ENCODE data around the gene G0S2.

G0S2 gene

DNA sequence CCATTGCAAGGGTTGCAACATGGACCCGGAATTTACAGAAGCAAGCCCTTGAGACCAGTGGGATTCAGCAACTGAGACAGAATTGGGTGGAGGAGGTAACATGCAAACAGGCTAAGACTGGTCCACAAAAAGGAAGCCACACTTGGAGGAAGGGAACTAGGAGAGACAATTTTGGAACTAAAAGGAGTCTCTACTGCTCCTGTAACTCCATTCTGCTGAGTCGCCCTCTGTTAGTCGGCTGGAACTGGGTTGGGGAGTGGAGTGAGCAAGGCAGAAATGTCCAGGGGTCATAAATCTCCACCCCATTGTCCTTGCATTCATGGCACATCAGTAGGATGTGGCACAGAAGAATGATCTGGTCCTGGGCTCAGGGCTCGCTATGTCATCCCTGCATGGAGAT is 28.1 kb upstream of the G0S2 start:
- Histone ChIP-seq H3K36me3 (ENCODE audit: low read depth) (peaks cover 86% of the 10 kb centered on the region), H3K4me3 (ENCODE audit: severe bottlenecking) (no peak overlapping the region), H3K9me3 (ENCODE audit: severe bottlenecking) (no peaks in the 10 kb centered on the region), H3K4me1 (ENCODE audit: insufficient read depth, poor library complexity, severe bottlenecking) (peaks cover 38% of the 10 kb centered on the region), H3K27me3 (ENCODE audit: insufficient read depth, poor library complexity, severe bottlenecking) (no peaks in the 10 kb centered on the region), H3K27ac (ENCODE audit: poor library complexity, severe bottlenecking) (peak overlapping the region; percentile 94)
- TF ChIP-seq CTCF (IDR thresholded peaks at IDR 0.05; ENCODE audit: poor library complexity, severe bottlenecking) = no peak
- ATAC-seq (ENCODE audit: low read depth) (no peak), DNase-seq (ENCODE audit: low spot score) (no peak)

GRCh38 chr1:209648346-209648745 is 26.9 kb upstream of the G0S2 start:
- no peak for TF ChIP-seq CTCF (IDR thresholded peaks at IDR 0.05; ENCODE audit: poor library complexity, severe bottlenecking)
- no peaks in the 10 kb centered on the region for H3K27me3 ChIP-seq (ENCODE audit: insufficient read depth, poor library complexity, severe bottlenecking)
- DNase-seq (ENCODE audit: low spot score) = no peak
- H3K9me3 ChIP-seq (ENCODE audit: severe bottlenecking) = no peaks in the 10 kb centered on the region
- no peak overlapping the region for H3K4me3 ChIP-seq (ENCODE audit: severe bottlenecking)
- H3K36me3 ChIP-seq (ENCODE audit: low read depth) = peaks cover 74% of the 10 kb centered on the region
- peaks cover 40% of the 10 kb centered on the region for H3K4me1 ChIP-seq (ENCODE audit: insufficient read depth, poor library complexity, severe bottlenecking)
- no peak for ATAC-seq (ENCODE audit: low read depth)
- H3K27ac ChIP-seq (ENCODE audit: poor library complexity, severe bottlenecking) = peak overlapping the region; percentile 94

GRCh38 chr1:209648931-209649776 is 26.1 kb upstream of the G0S2 start:
- peak; percentile 36 for ATAC-seq (ENCODE audit: low read depth)

DNA sequence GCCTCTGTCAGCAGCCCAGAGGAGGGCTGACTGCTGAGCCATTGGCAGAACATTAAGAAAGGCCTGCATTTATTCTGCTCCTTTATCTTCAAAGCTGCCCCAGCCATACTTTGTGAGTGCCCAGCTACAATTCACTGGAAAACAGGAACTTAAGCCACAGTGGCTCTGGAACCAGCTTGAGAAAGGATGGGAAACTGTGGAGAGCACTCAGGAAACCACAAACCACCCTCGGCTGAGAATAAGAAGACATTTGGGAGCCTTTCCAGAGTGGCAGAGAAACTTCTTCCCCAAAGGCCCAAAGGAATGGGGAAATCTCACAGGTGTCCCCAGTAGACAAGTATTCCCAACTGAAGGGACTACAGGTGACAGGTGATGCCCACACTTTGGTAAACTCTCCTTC is 24.8 kb upstream of the G0S2 start:
- H3K4me3 ChIP-seq (ENCODE audit: severe bottlenecking) = peak overlapping the region; percentile 58
- peaks cover 55% of the 10 kb centered on the region for H3K36me3 ChIP-seq (ENCODE audit: low read depth)
- H3K4me1 ChIP-seq (ENCODE audit: insufficient read depth, poor library complexity, severe bottlenecking) = peaks cover 48% of the 10 kb centered on the region
- H3K27me3 ChIP-seq (ENCODE audit: insufficient read depth, poor library complexity, severe bottlenecking) = no peaks in the 10 kb centered on the region
- DNase-seq (ENCODE audit: low spot score) (no peak), ATAC-seq (ENCODE audit: low read depth) (no peak)
- H3K27ac ChIP-seq (ENCODE audit: poor library complexity, severe bottlenecking) = peak overlapping the region; percentile 94
- TF ChIP-seq CTCF (IDR thresholded peaks at IDR 0.05; ENCODE audit: poor library complexity, severe bottlenecking) = no peak
- no peaks in the 10 kb centered on the region for H3K9me3 ChIP-seq (ENCODE audit: severe bottlenecking)

More at GRCh38 chr1:209648931-209649776, 26.1 kb upstream of the G0S2 start:
- H3K4me3 ChIP-seq (ENCODE audit: severe bottlenecking) = peak overlapping the region; percentile 58
- H3K4me1 ChIP-seq (ENCODE audit: insufficient read depth, poor library complexity, severe bottlenecking) = peaks cover 44% of the 10 kb centered on the region
- peak overlapping the region; percentile 94 for H3K27ac ChIP-seq (ENCODE audit: poor library complexity, severe bottlenecking)
- peaks cover 68% of the 10 kb centered on the region for H3K36me3 ChIP-seq (ENCODE audit: low read depth)
- no peak for TF ChIP-seq CTCF (IDR thresholded peaks at IDR 0.05; ENCODE audit: poor library complexity, severe bottlenecking)
- no peaks in the 10 kb centered on the region for H3K27me3 ChIP-seq (ENCODE audit: insufficient read depth, poor library complexity, severe bottlenecking)
- H3K9me3 ChIP-seq (ENCODE audit: severe bottlenecking) = no peaks in the 10 kb centered on the region
- DNase-seq (ENCODE audit: low spot score) = no peak

DNA sequence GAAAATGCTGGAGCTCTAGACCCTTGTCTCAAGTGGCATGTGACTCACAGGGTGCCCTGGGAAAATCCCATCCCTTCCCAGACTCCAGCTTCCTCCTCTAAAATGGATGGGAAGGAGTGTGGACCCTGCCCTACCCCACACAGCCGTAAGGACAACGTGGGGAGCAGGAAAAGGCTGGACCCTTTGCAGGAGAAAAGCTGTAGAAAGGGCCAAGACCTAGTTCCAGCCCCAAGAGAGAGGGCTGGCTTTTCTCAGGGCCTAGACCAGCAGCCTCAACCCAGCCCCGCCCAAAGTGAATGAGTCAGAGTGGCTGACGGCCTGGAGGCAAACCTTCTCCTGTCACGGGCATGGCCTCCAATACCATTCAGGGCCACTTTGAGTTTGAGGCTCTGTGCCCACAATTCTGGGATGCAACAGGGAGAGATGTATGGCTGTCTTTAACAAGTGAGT is 24.0 kb upstream of the G0S2 start:
- Histone ChIP-seq H3K27me3 (ENCODE audit: insufficient read depth, poor library complexity, severe bottlenecking) (no peaks in the 10 kb centered on the region), H3K27ac (ENCODE audit: poor library complexity, severe bottlenecking) (peak overlapping the region; percentile 94), H3K4me1 (ENCODE audit: insufficient read depth, poor library complexity, severe bottlenecking) (peaks cover 55% of the 10 kb centered on the region), H3K4me3 (ENCODE audit: severe bottlenecking) (peak overlapping the region; percentile 58), H3K9me3 (ENCODE audit: severe bottlenecking) (no peaks in the 10 kb centered on the region), H3K36me3 (ENCODE audit: low read depth) (peaks cover 50% of the 10 kb centered on the region)
- DNase-seq (ENCODE audit: low spot score) (no peak), ATAC-seq (ENCODE audit: low read depth) (peak; percentile 53)
- TF ChIP-seq CTCF (IDR thresholded peaks at IDR 0.05; ENCODE audit: poor library complexity, severe bottlenecking) = no peak

All from RWPE2 (cell line).